GM12864 (cell line): Measurements from ENCODE around the gene CCN5.
"Not testable (repeated sequence)": the region's sequence is repeated elsewhere in the genome, so short reads cannot be mapped to it uniquely, and the experiment has no call there.

Experiments
- DNase-seq: peaks from one replicate; pipeline ENCODE4 v3.0.0-alpha.2; 2011; ENCODE audit warnings: low read depth
- H3K4me3 ChIP-seq: 2 replicates; pipeline ENCODE4 v1.5.1; 2011; ENCODE audit warnings: mild to moderate bottlenecking, low read depth, low read length, control low read depth
- CTCF ChIP-seq: IDR thresholded peaks from 2 replicates; pipeline ENCODE4 v1.5.1; 2011; ENCODE audit warnings: low read depth, mild to moderate bottlenecking, moderate library complexity, low read length, control low read depth, inconsistent platforms; ENCODE audit errors: missing control alignments

The CCN5 gene

GRCh38 chr20:44761423-44761822 lies 46.3 kb downstream of the CCN5 start:
- DNase-seq, result no peak
- TF ChIP-seq CTCF, result no peak
- no peak overlapping the region for H3K4me3 ChIP-seq

GRCh38 chr20:44762466-44763140 lies 47.4 kb downstream of the CCN5 start:
- TF ChIP-seq CTCF, result no peak
- no peak overlapping the region for H3K4me3 ChIP-seq
- no peak for DNase-seq

- not testable (repeated sequence) for DNase-seq, H3K4me3 ChIP-seq
Measured at GRCh38 chr20:44763798-44764197, 48.6 kb downstream of the CCN5 start.

GRCh38 chr20:44765091-44765490 lies 49.9 kb downstream of the CCN5 start:
- no peak for DNase-seq
- H3K4me3 ChIP-seq, result no peak overlapping the region
- TF ChIP-seq CTCF, result no peak

- H3K4me3 ChIP-seq, result no peak overlapping the region
- no peak for DNase-seq
- TF ChIP-seq CTCF, result no peak
Measured at GRCh38 chr20:44765701-44766347, 50.7 kb downstream of the CCN5 start.

GRCh38 chr20:44768256-44768655 lies 53.1 kb downstream of the CCN5 start:
- DNase-seq, result no peak
- TF ChIP-seq CTCF, result no peak
- no peak overlapping the region for H3K4me3 ChIP-seq

- DNase-seq, result no peak
Measured at GRCh38 chr20:44768854-44769480, 53.8 kb downstream of the CCN5 start.

More at GRCh38 chr20:44768854-44769480, 53.8 kb downstream of the CCN5 start:
- H3K4me3 ChIP-seq, result no peak overlapping the region
- no peak for TF ChIP-seq CTCF
